Globus pallidus (tissue), 1 donor: ENCODE results near the gene DNAAF2.

ENCODE experiments used
- DNase-seq: peaks from one replicate; pipeline ENCODE4 v3.0.0-alpha.2; 2015; ENCODE audit warnings: low spot score

DNAAF2 gene

GRCh38 chr14:49584058-49584457, 51.0 kb downstream of the DNAAF2 start:
- DNase-seq: no peak

DNA sequence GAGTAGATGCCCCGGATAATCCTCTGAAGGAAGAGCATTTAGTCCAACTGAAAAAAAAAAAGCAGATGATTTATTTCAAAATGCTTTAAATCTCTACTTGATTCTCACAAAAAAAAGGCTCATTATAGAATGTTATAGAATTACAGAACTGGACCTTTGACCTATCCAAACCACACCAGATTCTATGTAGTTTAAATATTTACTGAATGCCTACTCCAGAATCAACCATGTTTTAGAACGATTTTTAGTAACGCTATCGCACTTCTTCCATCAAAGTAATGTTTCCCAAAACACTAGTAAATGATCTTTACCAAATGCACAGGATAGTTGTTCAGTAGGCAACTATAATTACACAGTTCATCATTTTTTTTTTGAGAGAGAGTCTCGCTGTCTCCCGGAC, 51.4 kb downstream of the DNAAF2 start:
- DNase-seq: no peak

DNA sequence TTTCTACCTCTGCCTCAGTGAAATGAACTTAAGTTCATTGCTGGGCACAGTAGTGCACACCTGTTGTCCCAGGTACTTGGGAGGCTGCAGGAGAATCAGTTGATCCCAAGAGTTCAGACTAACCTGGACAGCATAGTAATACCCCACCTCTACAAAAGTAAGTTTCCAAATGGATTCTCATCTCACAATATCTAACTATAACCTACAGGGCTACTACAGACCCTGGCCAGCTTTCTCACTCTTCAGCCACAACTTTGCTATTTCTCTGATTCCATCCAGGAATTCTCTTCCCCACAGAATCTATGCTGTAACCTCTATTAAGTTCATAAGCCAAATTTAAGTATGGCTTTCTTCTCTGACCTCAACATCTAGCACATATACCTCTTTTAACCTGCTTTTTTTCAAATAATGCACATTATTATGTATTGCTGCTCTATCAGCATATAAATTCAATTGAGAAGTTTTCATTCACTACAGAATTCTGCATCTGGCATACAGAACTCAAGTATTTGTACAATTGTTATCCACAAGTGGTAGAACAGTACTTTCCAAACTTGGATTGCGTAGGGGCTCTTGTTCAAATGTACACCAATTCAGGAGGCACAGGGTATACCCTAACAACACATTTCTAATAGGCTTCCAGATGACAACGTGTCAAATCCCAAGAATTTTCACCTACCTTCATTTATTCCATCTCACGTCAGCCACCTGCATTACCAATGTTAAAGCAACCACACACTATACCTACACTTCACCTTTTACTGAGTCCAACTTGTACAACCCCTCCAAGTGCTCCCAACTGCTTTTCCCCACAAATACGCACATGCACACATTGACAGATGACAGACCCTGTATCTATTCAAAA, 52.7 kb downstream of the DNAAF2 start:
- no peak for DNase-seq

DNA sequence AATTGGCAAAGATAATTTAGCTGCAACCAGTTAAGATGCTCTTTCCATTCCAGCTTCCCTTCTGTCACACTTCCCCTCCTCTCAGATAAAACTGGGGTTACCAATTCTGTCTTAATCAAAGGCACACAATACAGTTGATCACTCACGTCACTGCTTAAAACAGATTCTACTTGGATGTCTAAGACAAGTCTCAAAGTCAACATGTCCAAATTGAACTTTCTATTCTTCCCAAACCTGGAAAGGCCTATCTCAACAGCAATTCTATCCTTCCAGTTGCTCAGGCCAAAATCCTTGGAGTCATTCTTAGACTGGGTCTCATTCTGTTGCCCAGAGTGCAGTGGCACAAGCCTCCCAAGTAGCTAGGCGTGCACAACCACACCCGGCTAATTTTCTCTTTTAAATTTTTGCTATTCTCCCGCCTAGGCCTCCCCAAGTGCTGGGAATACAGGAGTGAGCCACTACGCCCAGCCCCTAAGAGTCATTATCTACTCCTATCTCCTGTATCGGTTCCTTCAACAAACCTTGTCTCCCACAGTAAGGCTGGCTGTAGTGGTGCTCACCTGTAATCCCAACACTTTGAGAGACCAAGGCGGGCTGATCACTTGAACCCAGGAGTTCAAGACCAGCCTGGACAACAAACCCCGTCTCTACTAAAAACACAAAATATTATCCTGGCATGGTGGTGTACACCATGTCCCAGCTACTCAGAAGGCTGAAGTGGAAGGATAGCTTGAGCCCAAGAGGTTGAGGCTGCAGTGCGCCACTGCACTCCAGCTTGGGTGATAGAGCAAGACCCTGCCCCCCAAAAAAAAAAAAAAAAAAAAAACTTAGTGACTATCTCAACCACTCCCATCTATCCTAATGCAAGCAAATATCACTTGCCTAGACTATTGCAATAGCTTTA, 53.6 kb downstream of the DNAAF2 start:
- no peak for DNase-seq

GRCh38 chr14:49579841-49580240, 55.2 kb downstream of the DNAAF2 start:
- DNase-seq: no peak

DNA sequence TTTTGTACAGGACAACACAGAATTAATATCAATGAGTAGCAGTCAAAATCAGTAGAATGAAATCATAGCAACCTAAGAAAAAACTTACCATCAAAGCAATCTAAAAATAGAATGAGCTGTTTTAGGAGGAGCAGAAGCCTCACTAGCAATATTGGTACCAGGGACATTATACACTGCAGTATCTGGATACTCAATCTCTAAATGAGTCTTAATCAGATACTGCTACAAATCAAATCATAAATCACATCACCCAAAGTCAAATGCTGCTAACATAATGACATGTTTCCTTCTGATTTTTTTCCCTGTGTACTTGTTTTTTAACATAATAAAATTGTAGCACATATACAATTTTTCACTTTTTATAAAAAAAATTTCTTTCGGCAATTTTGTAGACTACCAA, 56.9 kb downstream of the DNAAF2 start:
- no peak for DNase-seq
